H9 (cell line): ENCODE data around the gene CPAMD8. TPM values are rescaled to one million over a fixed set of nuclear protein-coding genes. Genes with fewer than 3 reads are reported as not detected.

ENCODE experiments used
- DNase-seq: peaks from one replicate; pipeline ENCODE4 v3.0.0-alpha.2; 2017
- H2AFZ ChIP-seq: one replicate; pipeline ENCODE4 v1.6.1; 2013; ENCODE audit warnings: mild to moderate bottlenecking, low read length, control low read depth, moderate library complexity
- H2AK5ac ChIP-seq: 2 replicates; pipeline ENCODE4 v1.6.1; 2013; ENCODE audit warnings: low read length, control low read depth, mixed read lengths; ENCODE audit not compliant: insufficient read length
- H2BK120ac ChIP-seq: one replicate; pipeline ENCODE4 v1.6.1; 2013; ENCODE audit warnings: low read depth, mild to moderate bottlenecking, low read length, control low read depth, inconsistent platforms; ENCODE audit not compliant: poor library complexity, severe bottlenecking
- H2BK12ac ChIP-seq: 2 replicates; pipeline ENCODE4 v1.6.1; 2013; ENCODE audit warnings: low read length, control low read depth, mixed read lengths, low read depth; ENCODE audit not compliant: insufficient read length
- H2BK15ac ChIP-seq: 2 replicates; pipeline ENCODE4 v1.6.1; 2013; ENCODE audit warnings: low read depth, low read length, control low read depth
- H2BK20ac ChIP-seq: one replicate; pipeline ENCODE4 v1.6.1; 2013; ENCODE audit warnings: low read depth, mild to moderate bottlenecking, low read length, control low read depth, inconsistent platforms; ENCODE audit not compliant: poor library complexity, severe bottlenecking
- H2BK5ac ChIP-seq: 2 replicates; pipeline ENCODE4 v1.6.1; 2013; ENCODE audit warnings: low read length, control low read depth, mixed read lengths; ENCODE audit not compliant: insufficient read length
- H3K14ac ChIP-seq: 2 replicates; pipeline ENCODE4 v1.6.1; 2013; ENCODE audit warnings: low read length, control low read depth; ENCODE audit not compliant: insufficient read depth
- H3K18ac ChIP-seq: 2 replicates; pipeline ENCODE4 v1.6.1; 2013; ENCODE audit warnings: low read depth, mild to moderate bottlenecking, mixed read lengths, low read length, control low read depth; ENCODE audit not compliant: insufficient read length
- H3K23ac ChIP-seq: 2 replicates; pipeline ENCODE4 v1.6.1; 2013; ENCODE audit warnings: low read length, control low read depth, mixed read lengths, low read depth; ENCODE audit not compliant: insufficient read length
- H3K23me2 ChIP-seq: 2 replicates; pipeline ENCODE4 v1.6.1; 2013; ENCODE audit warnings: low read depth, mild to moderate bottlenecking, mixed read lengths, low read length, control low read depth; ENCODE audit not compliant: insufficient read length, poor library complexity, severe bottlenecking
- H3K27ac ChIP-seq: 2 replicates; pipeline ENCODE4 v1.5.1; 2013; ENCODE audit warnings: low read length, control low read depth, mixed read lengths, low read depth; ENCODE audit not compliant: insufficient read length
- H3K27me3 ChIP-seq: 2 replicates; pipeline ENCODE4 v1.6.1; 2013; ENCODE audit warnings: low read length, control low read depth, inconsistent platforms; ENCODE audit not compliant: insufficient read depth
- H3K4ac ChIP-seq: 2 replicates; pipeline ENCODE4 v1.6.1; 2013; ENCODE audit warnings: low read depth, mild to moderate bottlenecking, control low read depth, inconsistent platforms, low read length, moderate library complexity
- H3K4me1 ChIP-seq: 2 replicates; pipeline ENCODE4 v1.6.1; 2013; ENCODE audit warnings: low read length, control low read depth, inconsistent platforms; ENCODE audit not compliant: insufficient read depth
- H3K4me2 ChIP-seq: 2 replicates; pipeline ENCODE4 v1.6.1; 2013; ENCODE audit warnings: low read length, control low read depth, mixed read lengths; ENCODE audit not compliant: insufficient read length, insufficient read depth
- H3K56ac ChIP-seq: 2 replicates; pipeline ENCODE4 v1.6.1; 2013; ENCODE audit warnings: low read depth, mild to moderate bottlenecking, mixed read lengths, low read length, control low read depth; ENCODE audit not compliant: insufficient read length
- H3K79me1 ChIP-seq: 2 replicates; pipeline ENCODE4 v1.6.1; 2013; ENCODE audit warnings: low read depth, mild to moderate bottlenecking, moderate library complexity, low read length, control low read depth, inconsistent platforms; ENCODE audit not compliant: insufficient read depth, poor library complexity, severe bottlenecking
- H3K79me2 ChIP-seq: 2 replicates; pipeline ENCODE4 v1.6.1; 2013; ENCODE audit warnings: low read length, control low read depth, inconsistent platforms; ENCODE audit not compliant: insufficient read depth
- H3K9ac ChIP-seq: 2 replicates; pipeline ENCODE4 v1.6.1; 2013; ENCODE audit warnings: low read length, control low read depth, mixed read lengths; ENCODE audit not compliant: insufficient read length; ENCODE audit errors: extremely low read depth
- H3K9me3 ChIP-seq: one replicate; pipeline ENCODE4 v1.6.1; 2013; ENCODE audit warnings: low read depth, low read length, inconsistent platforms; ENCODE audit not compliant: control insufficient read depth
- H3T11ph ChIP-seq: one replicate; pipeline ENCODE4 v1.6.1; 2013; ENCODE audit warnings: mild to moderate bottlenecking, low read length, control low read depth, inconsistent platforms
- H4K20me1 ChIP-seq: one replicate; pipeline ENCODE4 v1.6.1; 2013; ENCODE audit not compliant: control insufficient read depth, insufficient read length, insufficient read depth
- H4K5ac ChIP-seq: 2 replicates; pipeline ENCODE4 v1.6.1; 2013; ENCODE audit warnings: low read depth, mild to moderate bottlenecking, mixed read lengths, low read length, control low read depth; ENCODE audit not compliant: insufficient read length
- H4K8ac ChIP-seq: replicated peaks from 2 replicates; pipeline ENCODE4 v1.6.1; 2013; ENCODE audit warnings: low read length, control low read depth, mixed read lengths, low read depth; ENCODE audit not compliant: insufficient read length
- H4K91ac ChIP-seq: 2 replicates; pipeline ENCODE4 v1.6.1; 2013; ENCODE audit warnings: low read depth, mild to moderate bottlenecking, moderate library complexity, mixed read lengths, low read length, control low read depth; ENCODE audit not compliant: insufficient read length
- H3K27ac Mint-ChIP-seq, 3 experiments: 2 replicates in 2 of 3; 3 replicates in 1 of 3; pipeline ENCODE4 v1.8.0; 2020 to 2021; ENCODE audit warnings: mixed read lengths in 3 of 3, mild to moderate bottlenecking in 1 of 3, moderate library complexity in 1 of 3
- H3K27me3 Mint-ChIP-seq: 2 replicates; pipeline ENCODE4 v1.8.0; 2021; ENCODE audit warnings: low read depth, mild to moderate bottlenecking, moderate library complexity, mixed read lengths
- H3K36me3 Mint-ChIP-seq, 3 experiments: 2 replicates in 2 of 3; 3 replicates in 1 of 3; pipeline ENCODE4 v1.8.0; 2020 to 2021; ENCODE audit warnings: low read depth in 3 of 3, mixed read lengths in 3 of 3; ENCODE audit not compliant: insufficient read depth in 1 of 3
- H3K4me1 Mint-ChIP-seq, 2 experiments: 2 replicates each; pipeline ENCODE4 v1.8.0; 2020; ENCODE audit warnings: mixed read lengths in 2 of 2
- H3K4me3 Mint-ChIP-seq, 2 experiments: 2 replicates in 1 of 2; 3 replicates in 1 of 2; pipeline ENCODE4 v1.8.0; 2020 to 2021; ENCODE audit warnings: mild to moderate bottlenecking in 2 of 2, mixed read lengths in 2 of 2, moderate library complexity in 1 of 2
- H3K9me3 Mint-ChIP-seq, 2 experiments: 2 replicates in 1 of 2; 3 replicates in 1 of 2; pipeline ENCODE4 v1.8.0; 2020; ENCODE audit warnings: mild to moderate bottlenecking in 2 of 2, mixed read lengths in 2 of 2, moderate library complexity in 1 of 2
- WGBS: extraction: QIAGEN DNeasy Blood & Tissue Kit; methylation state at CpG from one replicate; pipeline ENCODE4 v1.1.7; 2013; ENCODE audit warnings: missing lambda C conversion rate, low lambda C conversion rate, mixed read lengths; ENCODE audit not compliant: insufficient read length; ENCODE audit errors: extremely low coverage; 5-methylcytosine and 5-hydroxymethylcytosine counted together
- total RNA-seq: library from RNA; stranded (reverse); gene quantifications from 2 replicates; pipeline ENCODE4 v1.2.1, GENCODE V29; 2021
- TF ChIP-seq, protein P1 (sequence below): fragments of 200-600 bp; sonication (generic); conservative IDR thresholded peaks from 3 replicates; pipeline ENCODE4 v1.8.0; 2021; ENCODE audit warnings: antibody characterized with exemption, mild to moderate bottlenecking

Gene CPAMD8
- total RNA-seq, 1 experiment from 2014 or later: 12.0 TPM

DNA sequence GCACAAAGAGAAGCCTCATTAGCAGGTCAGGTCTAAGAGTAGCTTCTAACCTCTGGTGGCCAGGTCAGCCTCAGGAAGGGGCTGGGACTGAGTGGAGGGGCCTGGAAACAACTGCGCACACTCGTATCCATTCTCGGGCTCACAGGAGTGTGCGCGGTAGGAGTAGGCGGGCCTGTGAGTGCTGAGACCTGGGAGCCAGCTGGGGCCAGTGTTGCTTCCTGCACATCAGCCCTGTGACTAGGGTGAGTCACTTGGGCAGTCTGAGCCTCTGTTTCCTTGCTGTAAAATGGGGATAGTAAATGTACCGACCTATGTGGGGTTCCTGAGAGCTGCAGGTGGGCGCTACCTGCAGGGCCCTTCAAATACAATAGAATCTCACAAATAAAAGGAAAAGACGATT lies 170.5 kb downstream of the CPAMD8 start:
- no CpG with 5 or more reads among the region's 9 CpGs for WGBS
- H2AK5ac ChIP-seq: no peak overlapping the region
- H2BK20ac ChIP-seq: no peak overlapping the region
- H3K4me1 ChIP-seq: no peaks in the 10 kb centered on the region
- H2AFZ ChIP-seq: no peak overlapping the region
- H4K5ac ChIP-seq: no peak overlapping the region
- H3K23ac ChIP-seq: no peak overlapping the region
- H2BK5ac ChIP-seq: no peak overlapping the region
- no peak overlapping the region for H3K9ac ChIP-seq
- Mint-ChIP-seq H3K4me1 (no peaks in the 10 kb centered on the region), H3K9me3 (no peaks in the 10 kb centered on the region), H3K27ac (peak overlapping the region in 1 of 3 experiments; percentile 69; a peak in 1 of 7 replicates), H3K27me3 (no peaks in the 10 kb centered on the region), H3K36me3 (peaks cover 27 to 64% (median 58%) of the 10 kb centered on the region in 3 experiments; a peak in 6 of 7 replicates), H3K4me3 (no peak overlapping the region; a peak in 1 of 5 replicates)
- no peak overlapping the region for H2BK15ac ChIP-seq
- no peak overlapping the region for H3K4ac ChIP-seq
- no peak overlapping the region for H3K56ac ChIP-seq
- no peak overlapping the region for H3K4me2 ChIP-seq
- H4K91ac ChIP-seq: no peak overlapping the region
- TF ChIP-seq, protein P1, sequence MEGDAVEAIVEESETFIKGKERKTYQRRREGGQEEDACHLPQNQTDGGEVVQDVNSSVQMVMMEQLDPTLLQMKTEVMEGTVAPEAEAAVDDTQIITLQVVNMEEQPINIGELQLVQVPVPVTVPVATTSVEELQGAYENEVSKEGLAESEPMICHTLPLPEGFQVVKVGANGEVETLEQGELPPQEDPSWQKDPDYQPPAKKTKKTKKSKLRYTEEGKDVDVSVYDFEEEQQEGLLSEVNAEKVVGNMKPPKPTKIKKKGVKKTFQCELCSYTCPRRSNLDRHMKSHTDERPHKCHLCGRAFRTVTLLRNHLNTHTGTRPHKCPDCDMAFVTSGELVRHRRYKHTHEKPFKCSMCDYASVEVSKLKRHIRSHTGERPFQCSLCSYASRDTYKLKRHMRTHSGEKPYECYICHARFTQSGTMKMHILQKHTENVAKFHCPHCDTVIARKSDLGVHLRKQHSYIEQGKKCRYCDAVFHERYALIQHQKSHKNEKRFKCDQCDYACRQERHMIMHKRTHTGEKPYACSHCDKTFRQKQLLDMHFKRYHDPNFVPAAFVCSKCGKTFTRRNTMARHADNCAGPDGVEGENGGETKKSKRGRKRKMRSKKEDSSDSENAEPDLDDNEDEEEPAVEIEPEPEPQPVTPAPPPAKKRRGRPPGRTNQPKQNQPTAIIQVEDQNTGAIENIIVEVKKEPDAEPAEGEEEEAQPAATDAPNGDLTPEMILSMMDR: no peak
- no peak overlapping the region for H3T11ph ChIP-seq
- H3K23me2 ChIP-seq: no peaks in the 10 kb centered on the region
- H2BK120ac ChIP-seq: no peak overlapping the region
- no peaks in the 10 kb centered on the region for H4K20me1 ChIP-seq
- no peak overlapping the region for H3K27ac ChIP-seq
- no peak overlapping the region for H3K14ac ChIP-seq
- H3K79me1 ChIP-seq: no peaks in the 10 kb centered on the region
- H3K79me2 ChIP-seq: no peaks in the 10 kb centered on the region
- H3K9me3 ChIP-seq: no peaks in the 10 kb centered on the region
- no peak overlapping the region for H4K8ac ChIP-seq
- H3K27me3 ChIP-seq: no peaks in the 10 kb centered on the region
- no peak for DNase-seq
- H2BK12ac ChIP-seq: no peak overlapping the region
- no peak overlapping the region for H3K18ac ChIP-seq
